Forelimb muscle (tissue), 1 donor: ENCODE measurements around the gene CLEC3B. TPM values are rescaled to one million over a fixed set of nuclear protein-coding genes. Genes with fewer than 3 reads are reported as not detected.
"Not testable (repeated sequence)": the region's sequence is repeated elsewhere in the genome, so short reads cannot be mapped to it uniquely, and the experiment has no call there.

Source experiments
- DNase-seq: peaks from one replicate; pipeline ENCODE4 v3.0.0-alpha.2; 2013; ENCODE audit warnings: low read depth
- polyA plus RNA-seq: library from polyadenylated mRNA; unstranded; fragments of 120-200 nt; gene quantifications from one replicate; pipeline ENCODE4 v1.2.1, GENCODE V29; 2013; ENCODE audit not compliant: insufficient read length

CLEC3B gene
- polyA plus RNA-seq, 1 donor: 94.4 TPM

DNA sequence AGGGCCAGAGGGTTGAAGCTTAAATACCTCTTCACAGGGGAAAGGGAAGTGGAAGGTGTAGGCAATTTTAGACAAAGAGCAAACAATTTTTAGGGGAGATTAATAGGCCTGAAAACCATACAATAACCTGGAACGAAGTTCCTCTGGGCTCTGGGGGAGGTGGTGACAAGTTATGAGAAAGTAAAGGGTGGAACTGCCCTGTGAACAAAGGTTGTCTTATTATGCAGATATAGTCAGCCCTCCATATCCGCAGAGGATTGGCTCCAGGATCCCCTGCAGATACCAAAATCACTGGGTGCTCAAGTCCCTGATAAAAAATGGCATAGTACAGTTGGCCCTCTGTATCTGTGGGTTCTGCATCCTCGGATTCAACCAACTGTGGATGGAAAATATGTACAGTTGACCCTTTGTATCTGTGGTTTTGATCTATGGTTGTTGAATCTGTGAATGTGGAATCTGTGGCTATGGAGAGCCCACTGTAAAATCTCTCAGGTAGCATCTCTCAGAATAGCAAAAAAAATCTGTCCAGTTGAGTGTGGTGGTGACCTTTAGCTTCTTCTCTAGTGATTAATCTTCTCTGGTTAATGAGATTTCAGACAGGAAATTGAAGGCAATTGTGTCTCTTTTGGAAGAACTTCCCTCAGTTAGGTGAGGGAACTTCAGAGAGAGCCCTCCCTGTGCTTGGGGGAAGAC, 40.2 kb downstream of the CLEC3B start:
- no peak for DNase-seq

DNA sequence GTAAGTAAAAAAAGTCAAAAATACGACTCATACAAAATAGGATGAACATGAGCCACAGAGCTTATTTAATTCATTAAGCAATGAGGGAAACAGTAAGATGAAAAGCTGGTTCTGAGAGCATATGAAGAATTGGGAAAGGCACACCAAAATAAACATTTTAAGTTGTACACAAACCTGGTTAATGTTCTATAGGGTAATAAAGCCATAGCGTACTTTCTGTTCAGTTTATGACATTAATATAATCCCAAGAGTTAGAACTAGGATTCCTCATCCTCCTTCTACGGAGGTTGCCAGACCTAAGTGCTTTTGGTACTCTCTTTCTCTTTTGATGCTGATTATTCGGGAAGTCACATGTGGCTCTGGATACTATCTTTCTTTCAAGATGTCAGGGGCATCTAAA, 41.4 kb downstream of the CLEC3B start:
- no peak for DNase-seq

GRCh38 chr3:45067941-45068340, 41.8 kb downstream of the CLEC3B start:
- DNase-seq: no peak

DNA sequence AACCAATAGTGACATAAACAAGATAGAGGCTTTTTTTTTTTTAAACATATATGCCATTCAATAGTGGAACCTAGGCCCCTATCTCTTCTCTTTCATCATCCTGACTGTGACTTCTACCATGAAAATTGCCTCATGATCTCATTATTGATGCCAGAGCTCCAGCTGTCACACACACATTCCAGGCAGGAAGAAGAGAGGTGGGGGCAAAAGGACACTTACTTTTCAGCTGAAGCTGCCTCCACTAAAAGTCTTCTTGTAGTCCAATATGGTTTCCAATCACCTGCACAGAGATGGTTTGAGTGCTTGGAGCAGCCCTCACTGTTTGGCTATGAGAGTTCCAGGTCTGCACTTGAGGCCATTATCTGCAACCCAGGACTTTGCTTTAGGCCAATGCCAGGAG, 45.0 kb downstream of the CLEC3B start:
- no peak for DNase-seq

GRCh38 chr3:45075821-45076625, 49.9 kb downstream of the CLEC3B start:
- DNase-seq: no peak

- not testable (repeated sequence) for DNase-seq
These were observed 52.2 kb downstream of the CLEC3B start for GRCh38 chr3:45078256-45078655.

- DNase-seq: no peak
These were observed 52.9 kb downstream of the CLEC3B start for GRCh38 chr3:45078910-45079522.

GRCh38 chr3:45079715-45080114, 53.6 kb downstream of the CLEC3B start:
- no peak for DNase-seq

DNA sequence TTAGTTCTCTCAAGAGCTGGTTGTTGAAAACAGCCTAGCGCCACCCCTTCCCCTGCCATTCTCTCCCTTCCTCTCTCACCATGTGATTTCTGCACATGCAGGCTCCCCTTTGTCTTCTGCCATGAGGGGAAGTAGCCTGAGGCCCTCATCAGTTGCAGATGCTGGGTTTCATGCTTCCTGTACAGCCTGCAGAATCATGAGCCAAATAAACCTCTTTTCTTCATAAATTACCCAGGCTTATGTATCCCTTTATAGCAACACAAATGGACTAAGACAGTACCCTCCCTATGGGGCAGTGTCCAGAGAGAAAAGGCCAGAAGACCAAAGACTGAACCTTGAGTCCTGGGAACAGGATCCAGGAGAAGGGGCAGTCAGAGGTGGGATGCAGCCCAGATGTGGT, 54.7 kb downstream of the CLEC3B start:
- no peak for DNase-seq

DNA sequence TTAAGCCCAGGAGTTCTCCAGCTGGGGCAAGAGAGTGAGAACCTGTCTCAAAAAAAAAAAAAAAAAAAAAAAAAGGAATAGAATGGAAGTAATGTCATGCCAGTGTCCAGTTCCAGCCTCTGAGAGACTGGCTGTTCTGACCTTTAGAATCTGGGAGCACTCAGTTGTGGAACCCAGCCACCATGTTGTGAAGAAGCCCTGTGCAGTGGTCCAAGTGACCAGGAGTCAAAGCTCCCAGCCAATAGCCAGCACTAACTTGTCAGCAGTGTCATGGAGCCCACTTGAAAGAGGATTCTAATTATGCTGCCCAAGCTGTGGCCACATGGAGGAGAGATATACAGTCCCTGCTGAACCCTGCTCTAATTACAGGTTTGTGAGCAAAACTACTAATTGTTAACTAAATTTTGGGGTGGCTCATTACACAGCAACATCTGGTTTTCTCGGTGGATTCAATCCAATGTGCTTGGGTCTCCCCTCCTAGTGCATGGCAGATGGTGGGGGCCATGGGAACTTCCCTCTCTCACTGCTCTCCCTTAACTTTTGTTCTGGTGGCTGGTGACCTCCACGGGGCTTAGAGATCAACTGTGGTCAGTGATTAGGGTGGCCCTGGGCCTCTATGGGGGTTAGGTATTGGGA, 55.5 kb downstream of the CLEC3B start:
- DNase-seq: no peak

DNA sequence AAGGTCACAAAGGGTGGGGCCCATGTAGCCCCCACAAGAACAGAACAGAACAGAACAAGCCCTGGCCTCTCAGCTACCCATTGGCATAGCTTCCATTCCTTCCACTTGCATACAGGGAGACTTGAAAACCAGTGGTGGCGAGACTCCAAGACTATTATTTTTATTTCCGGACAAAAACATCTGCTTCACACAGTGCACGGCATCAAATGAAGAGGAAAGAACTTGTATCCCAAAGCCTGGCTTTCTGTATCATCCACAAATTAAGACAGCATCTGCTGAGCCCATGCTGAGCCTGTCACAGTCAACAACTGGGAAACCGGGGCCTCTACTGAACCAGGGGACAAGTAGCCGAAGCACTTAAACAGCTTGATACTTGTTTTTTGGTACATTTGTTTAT, 56.0 kb downstream of the CLEC3B start:
- DNase-seq: no peak

- no peak for DNase-seq
These were observed 56.9 kb downstream of the CLEC3B start for GRCh38 chr3:45083023-45083422.

GRCh38 chr3:45084361-45084760, 58.3 kb downstream of the CLEC3B start:
- no peak for DNase-seq

GRCh38 chr3:45084820-45085816, 59.0 kb downstream of the CLEC3B start:
- DNase-seq: no peak

Other genes with a start within 250 kb of the CLEC3B start
- gene TMEM42, start 164.4 kb upstream of the CLEC3B start, polyA plus RNA-seq: 12.7 TPM
- gene TGM4, start 151.7 kb upstream of the CLEC3B start, polyA plus RNA-seq: not detected
- 40.9 TPM for gene ZDHHC3, start 50.1 kb upstream of the CLEC3B start, polyA plus RNA-seq
- 37.7 TPM for gene EXOSC7, start 50.1 kb upstream of the CLEC3B start, polyA plus RNA-seq
- gene CDCP1, start 120.1 kb downstream of the CLEC3B start, polyA plus RNA-seq: 0.34 TPM
- gene TMEM158, start 200.0 kb downstream of the CLEC3B start, polyA plus RNA-seq: 0.87 TPM